ENCODE data around the gene PRSS53.

The PRSS53 gene

DNA sequence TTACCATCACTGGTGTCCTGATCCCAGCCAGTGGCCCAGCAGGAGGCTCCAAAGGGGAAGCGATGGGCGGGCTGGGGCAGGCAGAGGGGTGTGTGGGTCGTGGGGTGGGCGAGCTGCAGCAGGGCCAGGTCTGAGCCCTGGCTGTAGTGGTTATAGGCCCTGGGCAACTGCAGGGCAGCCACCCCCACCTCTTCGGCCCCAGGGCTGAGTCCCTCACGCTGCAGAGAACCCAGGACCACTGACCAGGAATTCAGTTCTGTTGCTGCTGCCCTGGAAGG, 2.2 kb downstream of the PRSS53 start:
- Histone ChIP-seq H3K9me3 (ENCODE audit: insufficient read depth, low read length) (no peaks in the 10 kb centered on the region), H3F3A (ENCODE audit: insufficient read depth) (no peaks in the 10 kb centered on the region), H3K9ac (ENCODE audit: low read length) (no peak overlapping the region), H3K36me3 (ENCODE audit: low read length) (no peaks in the 10 kb centered on the region), H3K4me3 (ENCODE audit: insufficient read depth, low read length, poor library complexity, severe bottlenecking) (no peak overlapping the region), H3K4me2 (ENCODE audit: low read depth, low read length, poor library complexity, severe bottlenecking) (no peak overlapping the region), H3K27me3 (ENCODE audit: low read length) (no peaks in the 10 kb centered on the region), H3K79me2 (ENCODE audit: insufficient read depth, low read length) (no peaks in the 10 kb centered on the region; the same call in 1 of the 2 replicates), H3K27ac (ENCODE audit: low read depth, low read length) (no peak overlapping the region), H4K20me1 (ENCODE audit: low read depth, low read length) (no peaks in the 10 kb centered on the region), H2AFZ (ENCODE audit: low read depth, low read length, severe bottlenecking) (no peak overlapping the region), H3K9me2 (replicated peaks; ENCODE audit: insufficient read depth, low read length) (no peaks in the 10 kb centered on the region)
- no peak for TF ChIP-seq EZH2phosphoT487 (conservative IDR thresholded peaks at IDR 0.05; ENCODE audit: low read length)
- no peak for TF ChIP-seq CTCF (IDR thresholded peaks at IDR 0.05; ENCODE audit: insufficient read depth, low read length, poor library complexity, severe bottlenecking)

DNA sequence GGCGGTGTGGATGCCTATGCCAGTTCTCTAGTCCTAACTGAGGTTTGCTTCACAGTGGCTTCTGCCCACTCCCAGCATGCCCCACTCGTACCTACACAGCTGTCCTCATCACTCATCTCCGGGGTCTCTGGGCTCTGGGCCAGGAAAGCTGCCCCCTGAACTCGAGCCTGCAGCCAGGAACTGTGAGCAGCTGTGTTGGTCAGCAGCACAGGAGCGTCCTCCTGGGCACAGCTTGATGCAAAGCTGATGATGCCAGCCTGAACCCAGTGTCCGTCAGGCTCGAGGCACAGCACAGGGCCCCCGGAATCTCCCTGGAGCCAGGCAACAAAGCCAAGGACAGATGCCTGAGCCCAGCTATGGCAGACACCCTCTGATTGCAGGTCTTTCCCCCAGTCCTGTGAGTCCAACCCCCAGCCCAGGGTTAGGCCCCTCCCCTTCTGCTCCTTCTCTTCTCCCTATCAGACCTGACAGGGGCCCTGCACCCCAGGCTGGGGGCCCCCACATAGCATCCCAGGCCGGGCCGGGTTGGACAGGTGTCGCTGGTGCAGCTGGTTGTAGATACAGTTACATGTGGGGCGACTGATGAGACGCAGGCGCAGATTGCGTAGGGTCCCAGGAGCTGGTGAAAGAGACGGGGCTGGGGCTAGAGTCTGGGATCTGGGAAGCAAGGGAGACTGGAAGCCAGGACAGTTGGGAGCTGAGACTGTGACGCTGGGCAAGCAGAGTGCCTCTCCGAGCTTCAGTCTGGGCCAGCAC, 2.7 kb downstream of the PRSS53 start:
- Histone ChIP-seq H3K4me2 (ENCODE audit: low read depth, low read length, poor library complexity, severe bottlenecking) (no peak overlapping the region), H4K20me1 (ENCODE audit: low read depth, low read length) (no peaks in the 10 kb centered on the region), H2AFZ (ENCODE audit: low read depth, low read length, severe bottlenecking) (no peak overlapping the region), H3K9me2 (replicated peaks; ENCODE audit: insufficient read depth, low read length) (no peaks in the 10 kb centered on the region), H3K4me3 (ENCODE audit: insufficient read depth, low read length, poor library complexity, severe bottlenecking) (no peak overlapping the region), H3F3A (ENCODE audit: insufficient read depth) (no peaks in the 10 kb centered on the region), H3K27me3 (ENCODE audit: low read length) (no peaks in the 10 kb centered on the region), H3K27ac (ENCODE audit: low read depth, low read length) (no peak overlapping the region), H3K9ac (ENCODE audit: low read length) (no peak overlapping the region), H3K36me3 (ENCODE audit: low read length) (no peaks in the 10 kb centered on the region), H3K79me2 (ENCODE audit: insufficient read depth, low read length) (no peaks in the 10 kb centered on the region; the same call in 1 of the 2 replicates), H3K9me3 (ENCODE audit: insufficient read depth, low read length) (no peaks in the 10 kb centered on the region)
- no peak for TF ChIP-seq EZH2phosphoT487 (conservative IDR thresholded peaks at IDR 0.05; ENCODE audit: low read length)
- TF ChIP-seq CTCF (IDR thresholded peaks at IDR 0.05; ENCODE audit: insufficient read depth, low read length, poor library complexity, severe bottlenecking), result no peak

- Histone ChIP-seq H3K79me2 (ENCODE audit: insufficient read depth, low read length) (no peaks in the 10 kb centered on the region), H3K9ac (ENCODE audit: low read length) (no peak overlapping the region), H2AFZ (ENCODE audit: low read depth, low read length, severe bottlenecking) (no peak overlapping the region), H4K20me1 (ENCODE audit: low read depth, low read length) (no peaks in the 10 kb centered on the region), H3K9me3 (ENCODE audit: insufficient read depth, low read length) (no peaks in the 10 kb centered on the region), H3K4me2 (ENCODE audit: low read depth, low read length, poor library complexity, severe bottlenecking) (no peak overlapping the region), H3K4me3 (ENCODE audit: insufficient read depth, low read length, poor library complexity, severe bottlenecking) (no peak overlapping the region), H3K9me2 (replicated peaks; ENCODE audit: insufficient read depth, low read length) (no peaks in the 10 kb centered on the region), H3F3A (ENCODE audit: insufficient read depth) (no peaks in the 10 kb centered on the region), H3K27me3 (ENCODE audit: low read length) (no peaks in the 10 kb centered on the region), H3K27ac (ENCODE audit: low read depth, low read length) (no peak overlapping the region), H3K36me3 (ENCODE audit: low read length) (no peaks in the 10 kb centered on the region)
- TF ChIP-seq EZH2phosphoT487 (conservative IDR thresholded peaks at IDR 0.05; ENCODE audit: low read length) (no peak), CTCF (IDR thresholded peaks at IDR 0.05; ENCODE audit: insufficient read depth, low read length, poor library complexity, severe bottlenecking) (no peak)
Measured at GRCh38 chr16:31085411-31085810, 3.3 kb downstream of the PRSS53 start.
